Measurements from ENCODE around the gene CACNA2D1. TPM values are rescaled to one million over a fixed set of nuclear protein-coding genes. Genes with fewer than 3 reads are reported as not detected.

CACNA2D1 gene
- total and polyA plus RNA-seq, 12 donors: 10.5 to 60.9 (median 35.9) TPM

DNA sequence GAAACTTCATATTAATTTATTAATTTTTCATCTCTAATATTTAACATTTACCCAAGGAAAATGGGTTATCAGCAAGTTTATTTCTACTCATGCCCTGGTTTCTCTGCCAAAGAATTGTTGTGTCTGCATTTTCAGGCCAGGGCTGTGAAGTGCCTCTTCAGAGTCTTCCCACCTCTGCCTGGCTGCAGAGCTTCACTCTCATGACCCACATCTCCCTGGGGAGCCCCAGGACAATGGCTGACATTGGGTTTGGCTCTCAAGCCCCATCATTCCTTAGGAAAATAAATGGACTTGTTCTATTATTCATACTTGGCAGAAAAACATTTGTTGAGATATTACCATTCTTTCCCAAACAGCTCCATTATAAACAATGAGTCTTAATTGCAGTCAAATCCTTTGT is 30.3 kb downstream of the CACNA2D1 start:
- DNase-seq: no peak

DNA sequence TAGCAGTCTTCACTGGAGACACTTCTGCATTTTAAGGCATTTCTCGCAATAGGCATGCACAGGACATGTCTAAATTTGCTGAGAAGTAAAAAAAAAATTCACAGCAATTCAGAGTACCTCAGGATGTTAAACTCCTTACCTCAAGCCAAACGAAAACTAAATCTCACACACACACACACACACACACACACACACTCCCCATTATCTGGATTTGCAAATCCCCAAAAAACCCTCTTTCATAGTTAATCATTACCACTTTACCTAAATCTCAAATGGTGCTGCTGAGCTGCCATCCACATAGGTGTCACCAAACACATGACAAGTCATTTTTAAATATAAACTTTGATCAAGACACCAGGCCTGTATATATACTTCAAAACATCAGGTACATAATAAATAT is 31.8 kb downstream of the CACNA2D1 start:
- Histone ChIP-seq H3K4me3 (no peak overlapping the region), H3K36me3 (replicated peaks in 1 of 2) (no peaks in the 10 kb centered on the region), H3K27ac (no peak overlapping the region), H3K4me1 (replicated peaks in 1 of 2) (no peaks in the 10 kb centered on the region), H3K9me3 (replicated peaks in 1 of 3) (no peaks in the 10 kb centered on the region), H3K27me3 (no peaks in the 10 kb centered on the region)
- WGBS, 4 donors: 81 to 91% (median 83%) methylated on average over 2 of the region's 2 CpGs
- intact Hi-C loops (cut with DNase I): no loop called here
- TF ChIP-seq, protein P1, sequence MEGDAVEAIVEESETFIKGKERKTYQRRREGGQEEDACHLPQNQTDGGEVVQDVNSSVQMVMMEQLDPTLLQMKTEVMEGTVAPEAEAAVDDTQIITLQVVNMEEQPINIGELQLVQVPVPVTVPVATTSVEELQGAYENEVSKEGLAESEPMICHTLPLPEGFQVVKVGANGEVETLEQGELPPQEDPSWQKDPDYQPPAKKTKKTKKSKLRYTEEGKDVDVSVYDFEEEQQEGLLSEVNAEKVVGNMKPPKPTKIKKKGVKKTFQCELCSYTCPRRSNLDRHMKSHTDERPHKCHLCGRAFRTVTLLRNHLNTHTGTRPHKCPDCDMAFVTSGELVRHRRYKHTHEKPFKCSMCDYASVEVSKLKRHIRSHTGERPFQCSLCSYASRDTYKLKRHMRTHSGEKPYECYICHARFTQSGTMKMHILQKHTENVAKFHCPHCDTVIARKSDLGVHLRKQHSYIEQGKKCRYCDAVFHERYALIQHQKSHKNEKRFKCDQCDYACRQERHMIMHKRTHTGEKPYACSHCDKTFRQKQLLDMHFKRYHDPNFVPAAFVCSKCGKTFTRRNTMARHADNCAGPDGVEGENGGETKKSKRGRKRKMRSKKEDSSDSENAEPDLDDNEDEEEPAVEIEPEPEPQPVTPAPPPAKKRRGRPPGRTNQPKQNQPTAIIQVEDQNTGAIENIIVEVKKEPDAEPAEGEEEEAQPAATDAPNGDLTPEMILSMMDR (IDR thresholded peaks at IDR 0.05): no peak
- no peak for TF ChIP-seq POLR2A (IDR thresholded peaks at IDR 0.05)
- no peak for DNase-seq

More for the DNA sequence above, 30.3 kb downstream of the CACNA2D1 start:
- H3K4me3 ChIP-seq: no peak overlapping the region
- no peaks in the 10 kb centered on the region for H3K36me3 ChIP-seq (replicated peaks in 1 of 2)
- H3K4me1 ChIP-seq (replicated peaks in 1 of 2): no peaks in the 10 kb centered on the region
- no peak overlapping the region for H3K27ac ChIP-seq
- no peaks in the 10 kb centered on the region for H3K9me3 ChIP-seq (replicated peaks in 1 of 3)
- TF ChIP-seq POLR2A (IDR thresholded peaks at IDR 0.05): no peak
- TF ChIP-seq, protein P1 (IDR thresholded peaks at IDR 0.05): no peak
- no peaks in the 10 kb centered on the region for H3K27me3 ChIP-seq
- intact Hi-C loops (cut with DNase I): no loop called here

DNA sequence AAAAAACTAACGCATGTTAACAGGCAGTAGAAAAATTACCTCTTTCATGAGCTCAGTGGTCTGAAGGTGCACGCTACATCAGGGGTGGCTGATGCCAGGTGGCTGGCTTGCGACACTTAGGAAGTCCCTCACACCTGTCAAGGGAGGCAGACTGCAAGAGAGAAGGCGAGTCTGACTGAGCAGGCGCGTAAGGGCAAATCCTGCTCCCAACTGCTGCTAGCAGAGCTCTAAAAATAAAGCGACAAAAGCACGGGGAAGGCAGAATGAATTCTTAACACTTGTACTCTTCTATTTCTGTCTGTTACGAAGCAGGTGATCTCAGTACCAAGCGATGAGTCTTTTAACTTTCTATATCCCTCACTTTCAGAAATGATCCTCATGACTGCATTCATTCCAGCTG is 33.1 kb downstream of the CACNA2D1 start:
- intact Hi-C loops (cut with DNase I): no loop called here
- Histone ChIP-seq H3K36me3 (replicated peaks in 1 of 2) (no peaks in the 10 kb centered on the region), H3K4me1 (replicated peaks in 1 of 2) (no peaks in the 10 kb centered on the region), H3K27me3 (no peaks in the 10 kb centered on the region), H3K4me3 (peak overlapping the region in 1 of 4 donors; percentile 29), H3K9me3 (replicated peaks in 1 of 3) (no peaks in the 10 kb centered on the region), H3K27ac (peak overlapping the region in 4 of 5 donors; percentile 8 to 56 (median 24))
- no peak for TF ChIP-seq POLR2A (IDR thresholded peaks at IDR 0.05)
- TF ChIP-seq, protein P1 (IDR thresholded peaks at IDR 0.05): no peak
- peak; percentile 24 to 65 (median 30) for DNase-seq
- WGBS, 4 donors: 55 to 64% (median 56%) methylated on average over 10 of the region's 10 CpGs

DNA sequence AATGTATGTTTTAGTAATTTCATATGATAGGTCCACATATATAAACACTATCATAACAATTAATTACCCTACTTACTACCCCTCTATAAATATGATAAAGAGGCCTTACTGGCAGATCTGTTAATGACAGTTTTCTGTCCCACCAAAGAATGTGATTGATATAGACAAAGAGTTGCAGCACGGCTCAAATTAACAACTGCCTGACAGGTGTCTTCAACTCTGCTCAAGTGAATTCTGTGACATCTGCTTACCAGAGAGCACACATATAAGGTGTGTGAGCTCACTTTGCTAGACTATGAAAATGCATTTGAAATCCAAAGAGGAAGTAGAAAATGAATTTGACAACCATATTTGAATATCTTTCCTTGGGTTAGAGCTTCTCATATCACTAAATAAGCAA is 36.6 kb downstream of the CACNA2D1 start:
- Histone ChIP-seq H3K36me3 (replicated peaks in 1 of 2) (no peaks in the 10 kb centered on the region), H3K27ac (no peak overlapping the region), H3K9me3 (replicated peaks in 1 of 3) (no peaks in the 10 kb centered on the region), H3K4me3 (no peak overlapping the region), H3K27me3 (no peaks in the 10 kb centered on the region), H3K4me1 (replicated peaks in 1 of 2) (no peaks in the 10 kb centered on the region)
- intact Hi-C loops (cut with DNase I): no loop called here
- WGBS, 4 donors: 92 to 100% (median 94%) methylated on average over 1 of the region's 1 CpG
- TF ChIP-seq, protein P1 (IDR thresholded peaks at IDR 0.05): no peak
- no peak for DNase-seq
